Astrocyte of the hippocampus (primary cell): Measurements from ENCODE around the gene UBE2O.

Experiments used
- DNase-seq: peaks from one replicate; pipeline ENCODE4 v3.0.0; 2011; ENCODE audit warnings: low read depth, low spot score

UBE2O gene

GRCh38 chr17:76390003-76390421, 62.9 kb downstream of the UBE2O start:
- DNase-seq, result no peak

- DNase-seq, result no peak
Measured at GRCh38 chr17:76388966-76389888, 63.7 kb downstream of the UBE2O start.

DNA sequence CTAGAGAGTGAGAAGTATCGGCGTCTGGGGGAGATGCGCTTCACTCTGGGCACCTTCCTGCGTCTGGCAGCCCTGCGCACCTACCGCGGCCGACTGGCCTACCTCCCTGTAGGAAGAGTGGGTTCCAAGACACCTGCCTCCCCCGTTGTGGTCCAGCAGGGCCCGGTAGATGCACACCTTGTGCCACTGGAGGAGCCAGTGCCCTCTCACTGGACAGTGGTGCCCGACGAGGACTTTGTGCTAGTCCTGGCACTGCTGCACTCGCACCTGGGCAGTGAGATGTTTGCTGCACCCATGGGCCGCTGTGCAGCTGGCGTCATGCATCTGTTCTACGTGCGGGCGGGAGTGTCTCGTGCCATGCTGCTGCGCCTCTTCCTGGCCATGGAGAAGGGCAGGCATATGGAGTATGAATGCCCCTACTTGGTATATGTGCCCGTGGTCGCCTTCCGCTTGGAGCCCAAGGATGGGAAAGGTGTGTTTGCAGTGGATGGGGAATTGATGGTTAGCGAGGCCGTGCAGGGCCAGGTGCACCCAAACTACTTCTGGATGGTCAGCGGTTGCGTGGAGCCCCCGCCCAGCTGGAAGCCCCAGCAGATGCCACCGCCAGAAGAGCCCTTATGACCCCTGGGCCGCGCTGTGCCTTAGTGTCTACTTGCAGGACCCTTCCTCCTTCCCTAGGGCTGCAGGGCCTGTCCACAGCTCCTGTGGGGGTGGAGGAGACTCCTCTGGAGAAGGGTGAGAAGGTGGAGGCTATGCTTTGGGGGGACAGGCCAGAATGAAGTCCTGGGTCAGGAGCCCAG, 65.8 kb downstream of the UBE2O start:
- no peak for DNase-seq

- DNase-seq, result peak; percentile 86
Measured at GRCh38 chr17:76385892-76386786, 66.8 kb downstream of the UBE2O start.

GRCh38 chr17:76384987-76385891, 67.7 kb downstream of the UBE2O start:
- peak; percentile 64 for DNase-seq

GRCh38 chr17:76384222-76384986, 68.5 kb downstream of the UBE2O start, which contains the start of gene SPHK1:
Gene SPHK1, plus strand, starts transcription at chr17:76384609. Its CDS starts 1,036 bp downstream, at chr17:76385645.
- peak; percentile 92 for DNase-seq

DNA sequence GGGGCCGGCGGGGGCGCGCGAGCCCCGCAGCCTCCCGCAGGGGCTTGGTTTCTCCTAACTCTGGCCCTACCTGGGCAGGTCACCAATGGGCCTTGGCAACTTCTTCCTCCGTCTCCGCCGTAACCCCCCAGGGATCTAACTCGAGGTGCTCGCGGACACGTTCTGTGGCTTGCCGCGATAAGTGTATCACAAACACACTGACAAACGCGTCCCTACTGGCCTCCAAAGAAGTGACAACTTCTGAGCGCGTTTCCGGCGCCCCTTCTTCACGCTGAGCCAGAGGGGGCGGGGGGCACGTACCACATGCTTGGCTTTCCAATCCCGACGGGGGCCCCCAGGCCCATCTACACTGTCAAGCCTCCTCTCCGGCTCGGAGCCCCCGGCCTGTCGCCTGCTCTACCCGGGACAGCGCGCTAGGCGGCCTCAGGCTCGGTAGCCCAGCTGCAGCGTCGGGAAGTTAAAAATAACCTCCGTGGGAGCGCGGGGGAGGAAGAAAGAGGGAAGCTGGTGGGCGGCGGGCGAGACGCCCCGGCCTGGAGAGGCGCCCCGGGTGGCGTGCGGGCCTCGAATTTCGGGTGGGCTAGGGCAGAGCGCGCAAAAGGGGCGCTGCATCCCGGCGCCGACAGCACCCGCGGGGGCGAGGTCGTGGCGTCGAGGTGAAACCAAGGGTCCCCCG, 69.3 kb downstream of the UBE2O start:
- peak; percentile 73 for DNase-seq

GRCh38 chr17:76382803-76383545, 70.0 kb downstream of the UBE2O start:
- peak; percentile 83 for DNase-seq

- DNase-seq, result peak; percentile 62
Measured at GRCh38 chr17:76382351-76382802, 70.6 kb downstream of the UBE2O start.

- DNase-seq, result no peak
Measured at GRCh38 chr17:76381633-76382350, 71.2 kb downstream of the UBE2O start.

GRCh38 chr17:76379646-76380376, 73.1 kb downstream of the UBE2O start:
- no peak for DNase-seq

GRCh38 chr17:76379275-76379641, 73.7 kb downstream of the UBE2O start:
- DNase-seq, result no peak

GRCh38 chr17:76378548-76379274, 74.2 kb downstream of the UBE2O start:
- no peak for DNase-seq

DNA sequence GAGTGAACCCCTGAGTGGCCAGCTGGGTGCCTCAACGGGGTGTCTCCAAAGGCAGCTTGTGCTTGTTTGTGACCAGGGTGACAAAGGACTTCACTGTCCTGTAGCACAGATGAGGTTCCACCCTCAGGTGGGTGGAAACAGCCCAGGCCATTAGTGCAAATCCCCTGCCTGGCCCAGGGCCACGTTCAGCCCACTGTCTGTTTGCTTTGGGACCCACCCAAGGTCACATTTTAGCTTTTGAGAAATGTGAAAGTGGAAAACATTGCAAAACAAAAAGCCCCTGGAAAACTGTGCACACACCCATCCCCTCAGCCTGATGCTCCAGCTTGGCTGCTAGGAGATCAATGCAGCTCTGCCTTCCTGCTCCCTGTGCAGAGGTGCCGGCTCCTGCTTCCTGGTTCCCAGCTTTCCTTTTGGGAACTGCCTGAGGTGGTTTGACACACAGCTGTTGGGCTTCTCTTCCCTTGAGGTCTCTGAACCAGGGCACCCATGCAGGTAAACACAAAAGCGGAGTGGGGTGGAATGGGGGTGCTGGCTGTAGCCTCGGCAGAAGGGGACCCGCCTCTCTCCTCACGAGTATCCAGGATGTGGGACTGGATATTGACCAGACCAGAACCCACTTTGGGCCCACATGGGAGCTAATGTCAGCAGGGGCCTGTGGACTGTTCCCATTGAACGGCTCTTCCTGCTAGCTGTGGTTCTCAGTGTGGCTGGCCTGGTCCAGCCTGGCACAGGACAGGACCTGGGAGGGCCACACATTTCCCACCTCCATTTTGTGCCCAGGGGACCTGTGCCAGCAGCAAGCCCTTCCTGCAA, 76.4 kb downstream of the UBE2O start:
- no peak for DNase-seq
